ELF-1 (cell line): ENCODE results near the gene CYB561.

ENCODE experiments used
- DNase-seq: peaks from one replicate; pipeline ENCODE4 v3.0.0-alpha.2; 2016; ENCODE audit warnings: low read depth, low spot score

The CYB561 gene

DNA sequence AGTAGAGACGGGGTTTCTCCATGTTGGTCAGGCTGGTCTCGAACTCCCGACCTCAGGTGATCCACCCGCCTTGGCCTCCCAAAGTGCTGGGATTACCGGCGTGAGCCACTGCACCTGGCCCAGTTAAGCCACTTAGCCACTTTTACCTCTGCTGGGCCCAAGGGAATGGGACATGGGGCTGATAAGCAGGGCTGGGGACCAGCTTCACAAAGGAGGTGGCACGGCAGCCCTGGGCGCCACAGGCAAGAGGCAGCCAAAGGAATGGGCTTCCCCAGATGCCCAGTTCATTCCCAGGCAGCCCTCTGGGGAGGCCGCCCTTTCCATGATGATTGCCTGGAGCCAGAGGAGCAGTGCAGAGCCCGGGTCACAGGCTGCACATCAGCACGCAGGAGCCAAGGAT, 5.0 kb upstream of the CYB561 start:
- DNase-seq: no peak

- DNase-seq: no peak
These were observed 4.4 kb upstream of the CYB561 start for GRCh38 chr17:63450551-63450950.

- no peak for DNase-seq
These were observed 2.5 kb upstream of the CYB561 start for GRCh38 chr17:63448655-63449054.

GRCh38 chr17:63447471-63448009, 1.4 kb upstream of the CYB561 start:
- DNase-seq: no peak

DNA sequence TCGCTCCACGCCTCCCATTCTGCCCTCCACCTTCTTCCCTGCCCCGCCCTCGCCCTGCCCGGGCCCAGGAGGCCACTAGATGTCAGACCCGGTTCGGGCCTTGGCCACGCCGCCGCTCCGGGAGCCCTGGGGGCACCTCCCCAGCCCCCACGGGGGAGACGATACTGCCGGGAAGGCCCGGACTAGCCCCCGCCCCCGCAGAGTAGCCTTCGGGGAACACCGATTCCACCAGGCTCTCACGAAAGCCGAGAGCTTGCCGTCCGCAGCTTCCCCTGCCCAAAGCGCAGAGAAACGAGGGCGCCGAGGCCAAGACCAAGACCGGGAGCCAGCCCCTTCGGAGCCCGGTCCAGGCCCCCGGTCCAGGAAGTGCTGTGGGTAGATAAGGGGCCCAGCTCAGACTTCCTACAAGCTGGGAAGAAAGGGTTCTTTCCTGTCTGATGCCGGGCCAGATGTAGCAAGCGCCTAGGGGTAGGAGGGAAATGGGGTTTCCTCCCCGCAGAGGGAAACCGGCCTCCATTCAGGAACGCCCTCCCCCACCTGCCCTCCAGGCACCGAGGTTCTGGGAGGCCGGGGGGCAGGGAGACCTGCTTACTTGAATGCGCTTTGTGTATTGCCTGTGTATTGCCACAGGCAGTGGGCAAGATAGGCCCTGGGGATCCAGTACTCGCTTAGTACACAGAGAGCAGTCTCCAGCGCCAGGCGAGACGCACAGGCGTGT, 806 bp upstream of the CYB561 start:
- DNase-seq: peak; percentile 87

- DNase-seq: peak; percentile 79
These were observed 544 bp downstream of the CYB561 start for GRCh38 chr17:63445571-63445953.

- DNase-seq: no peak
These were observed 1.0 kb downstream of the CYB561 start for GRCh38 chr17:63445065-63445464.

- no peak for DNase-seq
These were observed 1.6 kb downstream of the CYB561 start for GRCh38 chr17:63444457-63444856.

DNA sequence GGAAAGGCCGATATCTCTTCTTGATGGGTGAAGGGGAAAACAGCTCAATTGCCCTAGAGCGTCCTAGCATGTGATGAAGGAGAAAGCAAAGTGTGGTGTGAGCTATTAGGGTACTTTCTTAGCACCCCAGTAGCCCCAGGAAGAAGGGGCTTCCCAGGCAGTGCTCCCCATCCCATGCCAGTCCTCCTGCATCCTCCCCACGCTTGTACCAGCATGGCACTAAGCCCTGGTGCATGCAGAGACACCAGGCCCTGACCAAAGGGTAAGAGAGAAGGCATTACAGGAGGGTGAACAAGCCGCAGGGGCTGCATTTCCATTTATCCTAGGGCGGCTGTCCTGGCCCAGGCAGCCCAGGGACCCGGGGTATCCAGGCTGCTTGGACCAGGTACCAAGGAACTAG, 3.1 kb downstream of the CYB561 start:
- no peak for DNase-seq

DNA sequence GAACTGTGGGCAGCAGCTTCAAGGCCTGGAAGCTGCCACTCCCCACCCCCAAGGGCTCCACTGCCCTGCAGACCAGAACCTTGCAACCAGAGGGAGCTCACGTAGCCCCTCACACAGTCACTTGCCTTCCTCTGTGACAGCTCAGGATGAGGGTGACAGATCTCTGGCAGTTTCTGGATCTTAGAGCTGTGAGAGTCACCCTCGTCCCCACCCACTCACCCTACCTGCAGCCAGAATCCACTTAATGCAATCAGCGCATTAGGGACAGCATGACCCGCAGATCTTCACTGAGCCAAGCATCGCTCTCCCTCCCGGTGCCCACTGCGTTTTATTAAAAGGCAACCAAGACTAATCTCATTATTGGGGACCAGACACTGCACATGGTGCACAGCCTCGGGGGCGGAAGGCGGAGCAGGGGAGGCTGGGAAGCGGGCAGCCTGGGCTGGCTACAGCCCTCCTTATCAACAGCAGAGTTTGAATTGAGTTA, 3.5 kb downstream of the CYB561 start:
- DNase-seq: peak; percentile 63

DNA sequence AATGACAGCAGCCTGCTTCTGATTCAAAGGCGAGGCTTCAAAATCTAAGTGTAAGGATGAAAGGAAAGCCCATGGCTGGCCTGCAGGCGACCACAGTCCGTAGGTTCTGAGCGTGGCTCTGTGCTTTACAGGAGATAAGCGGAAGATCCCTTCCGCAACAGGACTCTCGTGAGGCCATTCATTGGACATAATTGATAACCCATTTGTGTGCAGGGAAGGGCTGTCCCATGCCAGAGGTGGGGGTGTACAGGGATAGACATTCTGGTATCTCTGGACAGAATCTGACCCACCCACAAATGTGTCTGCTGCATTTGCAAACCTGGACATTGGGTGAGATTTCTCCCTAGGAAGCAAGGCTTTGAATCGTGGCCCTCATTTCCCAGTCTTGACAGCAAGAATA, 4.0 kb downstream of the CYB561 start:
- DNase-seq: no peak

GRCh38 chr17:63441654-63442053, 4.5 kb downstream of the CYB561 start:
- no peak for DNase-seq

DNA sequence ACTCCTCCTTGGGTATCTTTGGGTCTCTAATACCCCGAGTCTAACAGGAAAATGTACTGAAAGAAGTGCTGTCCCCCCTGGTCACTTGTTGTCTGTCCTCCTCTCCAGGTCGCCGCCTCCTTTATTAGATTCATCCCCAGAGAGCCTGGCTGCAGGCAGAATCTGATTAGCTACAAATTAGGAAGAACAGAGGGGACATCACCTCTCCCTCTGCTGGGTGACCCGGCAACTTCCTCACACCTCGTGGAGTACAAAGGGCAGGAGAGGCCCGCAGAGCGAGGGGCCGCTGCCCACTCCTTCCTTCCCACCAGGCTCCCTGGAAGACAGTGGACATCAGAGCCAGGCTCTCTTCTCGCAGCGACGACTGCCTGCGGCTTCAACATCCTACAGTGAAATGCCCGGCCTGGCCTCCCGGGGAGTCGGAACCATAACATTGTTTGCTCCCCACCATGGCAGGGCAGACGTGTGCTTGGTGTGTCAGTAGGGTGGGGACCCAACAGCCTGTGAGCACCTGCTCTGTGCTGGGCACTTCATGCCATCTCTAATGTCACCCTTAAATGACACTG, 5.3 kb downstream of the CYB561 start:
- DNase-seq: no peak

DNA sequence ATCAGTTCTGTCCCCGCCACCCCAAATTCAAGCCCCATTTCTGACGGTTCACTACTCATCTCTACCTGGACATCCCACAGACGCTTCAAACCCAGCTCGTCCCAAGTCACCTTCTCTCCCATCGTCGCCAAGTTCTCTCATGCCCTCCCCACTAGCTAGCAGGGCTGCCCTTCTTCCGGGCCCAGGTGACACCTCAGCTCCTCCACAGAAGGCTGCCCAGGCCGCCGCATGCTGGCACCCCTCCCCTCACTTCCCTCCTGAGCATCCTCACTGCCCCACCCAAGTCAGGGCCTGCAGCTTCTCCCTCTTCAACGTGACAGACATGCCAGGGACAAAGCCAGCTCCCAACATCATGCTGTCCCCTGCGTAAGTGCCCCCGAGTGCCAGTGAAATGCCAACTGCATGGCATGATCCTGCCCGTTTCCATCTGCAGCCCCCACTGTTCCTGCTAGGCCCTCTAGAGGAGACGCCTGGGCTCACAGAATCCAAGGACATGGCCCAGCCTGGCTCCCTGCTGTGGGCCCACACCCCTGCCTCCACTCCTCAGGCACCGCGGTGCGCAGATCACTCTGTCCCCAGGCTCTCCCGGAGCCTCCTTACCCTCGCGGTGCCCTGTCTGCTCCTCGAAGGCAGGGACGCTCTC, 5.9 kb downstream of the CYB561 start:
- DNase-seq: no peak

DNA sequence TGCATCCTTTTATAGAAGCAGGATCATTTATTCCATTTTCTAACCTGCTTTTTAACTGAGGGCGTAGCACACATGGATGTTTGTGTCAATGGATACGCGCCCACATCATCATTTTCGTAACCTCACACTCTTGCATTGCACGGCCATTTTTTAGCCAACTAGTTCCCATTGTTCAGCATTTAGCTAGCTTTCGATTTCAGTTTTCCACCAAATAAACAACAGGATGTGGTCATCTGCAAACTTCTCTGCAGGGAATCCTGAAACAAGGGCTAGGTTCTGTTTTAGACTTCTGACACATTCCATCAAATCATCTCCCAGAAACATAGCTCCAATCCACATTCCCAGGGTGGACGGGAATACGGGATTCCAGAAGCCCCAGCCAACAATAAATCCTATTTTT, 6.4 kb downstream of the CYB561 start:
- DNase-seq: no peak

DNA sequence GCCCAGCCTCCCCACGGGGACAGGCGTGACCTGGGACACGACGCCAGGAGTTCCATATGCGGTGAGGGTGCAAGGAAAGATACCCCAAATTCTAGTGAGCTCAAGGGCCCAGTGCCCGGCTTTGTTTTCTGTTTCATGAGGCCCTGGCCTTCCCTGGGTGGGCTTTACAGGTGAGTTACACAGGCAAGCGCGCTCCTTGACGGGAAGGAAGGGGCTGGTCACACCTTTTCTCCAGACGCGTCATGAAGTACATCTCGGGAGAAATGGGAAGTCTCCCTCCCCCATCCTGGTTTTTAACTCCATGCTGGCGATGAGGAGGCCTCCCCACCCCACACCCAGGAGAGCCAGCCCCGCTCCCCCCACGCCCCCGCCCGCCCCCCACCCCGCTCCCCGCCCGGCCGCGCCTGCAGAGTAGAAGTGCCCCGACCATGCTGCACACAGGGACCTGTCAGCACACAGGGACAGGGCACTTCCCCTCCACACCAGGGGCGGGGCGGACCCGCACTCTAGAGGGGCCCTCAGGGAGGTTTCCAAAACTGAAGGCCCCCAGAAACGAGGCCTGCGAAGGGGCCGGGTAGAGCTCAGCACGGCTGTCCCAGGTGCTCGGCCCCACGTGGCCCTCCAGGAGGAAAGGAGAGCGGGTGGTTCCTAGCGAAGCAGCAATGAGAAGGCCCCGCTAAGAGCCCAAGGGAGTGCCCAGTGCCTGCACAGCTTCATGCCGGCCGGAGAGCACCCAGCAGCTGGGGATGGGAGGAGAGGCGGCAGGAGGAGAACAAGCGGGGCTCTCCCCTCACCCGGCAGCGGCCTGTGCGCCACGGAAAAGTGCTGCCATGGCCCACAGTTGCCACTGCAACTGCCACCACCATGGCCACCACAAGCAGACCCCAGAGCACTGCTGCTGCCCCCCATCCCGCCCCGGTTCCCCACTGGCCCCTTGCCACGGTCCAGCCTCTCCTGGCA, 7.7 kb downstream of the CYB561 start:
- DNase-seq: no peak

DNA sequence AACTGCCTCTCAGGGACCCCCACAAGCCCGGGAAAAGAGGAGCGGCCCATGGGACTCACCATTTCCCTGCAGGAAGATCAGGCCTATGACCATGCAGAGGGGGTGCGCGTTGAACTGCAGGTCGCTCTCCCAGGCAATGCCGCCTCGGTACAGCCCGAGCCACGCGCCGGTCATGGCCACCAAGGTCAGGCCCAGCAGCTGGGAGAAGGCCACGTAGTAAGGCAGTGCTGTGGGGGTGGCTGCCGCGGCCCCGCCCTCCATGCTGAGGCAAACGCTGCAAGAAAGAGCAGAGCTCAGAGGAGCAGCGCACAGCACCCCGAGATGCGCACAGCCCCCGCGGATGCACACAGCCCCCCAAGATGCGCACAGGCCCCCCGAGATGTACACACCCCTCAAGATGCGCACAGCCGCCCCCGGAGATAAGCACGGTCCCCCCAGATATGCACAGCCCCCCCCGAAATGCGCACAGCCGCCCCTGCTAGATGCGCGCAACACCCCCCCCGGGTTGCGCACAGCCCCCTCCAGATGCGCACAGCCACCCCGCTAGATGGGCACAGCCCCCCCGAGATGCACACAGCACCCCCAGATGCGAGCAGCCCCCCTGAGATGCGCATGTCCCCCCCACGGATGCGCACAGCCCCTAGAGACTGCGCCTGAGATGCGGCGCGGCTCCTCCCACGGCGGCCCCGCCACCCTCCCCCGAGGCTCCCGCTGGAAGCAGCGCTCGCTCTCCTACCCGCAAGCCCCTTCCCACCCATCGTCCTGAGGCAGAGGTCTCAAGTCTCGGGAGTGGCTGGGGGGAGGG, 8.6 kb downstream of the CYB561 start:
- no peak for DNase-seq

GRCh38 chr17:63436523-63437110, 9.5 kb downstream of the CYB561 start:
- DNase-seq: peak; percentile 55

GRCh38 chr17:63435681-63436522, 10.2 kb downstream of the CYB561 start:
- DNase-seq: peak; percentile 67
